Loucy (cell line): ENCODE measurements around the gene SGMS1.

Experiments used
- H2AFZ ChIP-seq: fragments of 200-600 bp; sonication (generic); 2 replicates; pipeline ENCODE4 v1.6.0; 2016; ENCODE audit warnings: antibody characterized with exemption, mild to moderate bottlenecking, low read length, moderate library complexity
- H3F3A ChIP-seq: fragments of 200-600 bp; 2 replicates; pipeline ENCODE4 v1.6.0; 2016; ENCODE audit warnings: antibody characterized with exemption, low read depth, mild to moderate bottlenecking
- H3K27me3 ChIP-seq: fragments of 200-600 bp; sonication (generic); 2 replicates; pipeline ENCODE4 v1.6.1; 2014; ENCODE audit warnings: low read length, mild to moderate bottlenecking; ENCODE audit not compliant: insufficient read depth, poor library complexity, severe bottlenecking
- H3K36me3 ChIP-seq: fragments of 200-600 bp; sonication (generic); 2 replicates; pipeline ENCODE4 v1.6.1; 2016; ENCODE audit warnings: low read length; ENCODE audit not compliant: insufficient read depth
- H3K4me1 ChIP-seq: fragments of 200-600 bp; sonication (generic); 2 replicates; pipeline ENCODE4 v1.5.1; 2014; ENCODE audit warnings: low read length, mild to moderate bottlenecking; ENCODE audit not compliant: insufficient read depth, poor library complexity, severe bottlenecking
- H3K4me2 ChIP-seq: fragments of 200-600 bp; sonication (generic); 2 replicates; pipeline ENCODE4 v1.6.0; 2014; ENCODE audit warnings: antibody characterized with exemption, low read length, low read depth, mild to moderate bottlenecking; ENCODE audit not compliant: poor library complexity, severe bottlenecking
- H3K4me3 ChIP-seq: fragments of 200-600 bp; sonication (generic); 2 replicates; pipeline ENCODE4 v1.5.1; 2014; ENCODE audit warnings: low read length, mild to moderate bottlenecking, mixed read lengths; ENCODE audit not compliant: poor library complexity, severe bottlenecking
- H3K79me2 ChIP-seq: fragments of 200-600 bp; sonication (generic); 2 replicates; pipeline ENCODE4 v1.6.1; 2014; ENCODE audit warnings: low read length; ENCODE audit not compliant: insufficient read depth
- H3K9ac ChIP-seq: fragments of 200-600 bp; sonication (generic); 2 replicates; pipeline ENCODE4 v1.6.0; 2014; ENCODE audit warnings: mild to moderate bottlenecking, low read depth, low read length, moderate library complexity; ENCODE audit not compliant: poor library complexity, severe bottlenecking
- H3K9me2 ChIP-seq: fragments of 200-600 bp; sonication (generic); replicated peaks from 2 replicates; pipeline ENCODE4 v1.6.1; 2016; ENCODE audit warnings: low read depth, low read length, mixed read lengths
- H3K9me3 ChIP-seq: fragments of 200-600 bp; sonication (generic); 2 replicates; pipeline ENCODE4 v1.6.1; 2014; ENCODE audit warnings: mild to moderate bottlenecking, antibody characterized with exemption, low read length, low read depth; ENCODE audit not compliant: insufficient read depth
- H4K20me1 ChIP-seq: fragments of 200-600 bp; sonication (generic); 2 replicates; pipeline ENCODE4 v1.6.0; 2014; ENCODE audit warnings: antibody characterized with exemption, low read length, mild to moderate bottlenecking; ENCODE audit not compliant: insufficient read depth, poor library complexity, severe bottlenecking
- CTCF ChIP-seq: fragments of 200-600 bp; sonication (generic); conservative IDR thresholded peaks from 2 replicates; pipeline ENCODE4 v1.5.1; 2014; ENCODE audit warnings: mild to moderate bottlenecking, antibody characterized with exemption, low read length
- EZH2phosphoT487 ChIP-seq: fragments of 200-600 bp; IDR thresholded peaks from 2 replicates; pipeline ENCODE4 v1.6.1; 2018; ENCODE audit warnings: antibody characterized with exemption, mild to moderate bottlenecking, moderate library complexity, borderline replicate concordance

The SGMS1 gene

GRCh38 chr10:50498465-50498864 lies 125.3 kb downstream of the SGMS1 start:
- H3K4me2 ChIP-seq: no peak overlapping the region
- no peak overlapping the region for H3K9ac ChIP-seq
- H3K4me3 ChIP-seq: no peak overlapping the region
- no peaks in the 10 kb centered on the region for H4K20me1 ChIP-seq
- H3K27me3 ChIP-seq: no peaks in the 10 kb centered on the region
- peaks cover 12% of the 10 kb centered on the region for H3K4me1 ChIP-seq
- no peaks in the 10 kb centered on the region for H3K9me2 ChIP-seq
- TF ChIP-seq EZH2phosphoT487 (no peak), CTCF (no peak)
- no peaks in the 10 kb centered on the region for H3F3A ChIP-seq
- H3K36me3 ChIP-seq: no peaks in the 10 kb centered on the region
- no peaks in the 10 kb centered on the region for H3K9me3 ChIP-seq
- no peaks in the 10 kb centered on the region for H3K79me2 ChIP-seq
- no peak overlapping the region for H2AFZ ChIP-seq

GRCh38 chr10:50497758-50498157 lies 126.0 kb downstream of the SGMS1 start:
- no peaks in the 10 kb centered on the region for H3F3A ChIP-seq
- H3K4me3 ChIP-seq: no peak overlapping the region
- no peaks in the 10 kb centered on the region for H3K9me3 ChIP-seq
- no peak overlapping the region for H3K9ac ChIP-seq
- no peak overlapping the region for H3K4me2 ChIP-seq
- no peaks in the 10 kb centered on the region for H3K27me3 ChIP-seq
- no peak overlapping the region for H2AFZ ChIP-seq
- H3K9me2 ChIP-seq: no peaks in the 10 kb centered on the region
- TF ChIP-seq CTCF: no peak
- no peaks in the 10 kb centered on the region for H3K79me2 ChIP-seq
- H3K36me3 ChIP-seq: no peaks in the 10 kb centered on the region
- peaks cover 12% of the 10 kb centered on the region for H3K4me1 ChIP-seq
- H4K20me1 ChIP-seq: no peaks in the 10 kb centered on the region

- H3K4me2 ChIP-seq: no peak overlapping the region
- no peaks in the 10 kb centered on the region for H3K4me1 ChIP-seq
- H3K36me3 ChIP-seq: no peaks in the 10 kb centered on the region
- no peak overlapping the region for H2AFZ ChIP-seq
- no peak overlapping the region for H3K9ac ChIP-seq
- H3K79me2 ChIP-seq: no peaks in the 10 kb centered on the region
- no peaks in the 10 kb centered on the region for H3K9me2 ChIP-seq
- no peak overlapping the region for H3K4me3 ChIP-seq
- TF ChIP-seq EZH2phosphoT487 (no peak), CTCF (no peak)
- no peaks in the 10 kb centered on the region for H3K9me3 ChIP-seq
- H3F3A ChIP-seq: no peaks in the 10 kb centered on the region
- no peaks in the 10 kb centered on the region for H3K27me3 ChIP-seq
- H4K20me1 ChIP-seq: no peaks in the 10 kb centered on the region
Observed at GRCh38 chr10:50496228-50496627, 127.5 kb downstream of the SGMS1 start.
